CD4-positive, alpha-beta T cell treated with Interleukin-17A for 4 hours (primary cell): ENCODE measurements around the gene VPS50.

Experiments used
- DNase-seq: peaks from one replicate; pipeline ENCODE4 v3.0.0-alpha.2; 2020; ENCODE audit warnings: mixed read lengths

Gene VPS50, protein sequence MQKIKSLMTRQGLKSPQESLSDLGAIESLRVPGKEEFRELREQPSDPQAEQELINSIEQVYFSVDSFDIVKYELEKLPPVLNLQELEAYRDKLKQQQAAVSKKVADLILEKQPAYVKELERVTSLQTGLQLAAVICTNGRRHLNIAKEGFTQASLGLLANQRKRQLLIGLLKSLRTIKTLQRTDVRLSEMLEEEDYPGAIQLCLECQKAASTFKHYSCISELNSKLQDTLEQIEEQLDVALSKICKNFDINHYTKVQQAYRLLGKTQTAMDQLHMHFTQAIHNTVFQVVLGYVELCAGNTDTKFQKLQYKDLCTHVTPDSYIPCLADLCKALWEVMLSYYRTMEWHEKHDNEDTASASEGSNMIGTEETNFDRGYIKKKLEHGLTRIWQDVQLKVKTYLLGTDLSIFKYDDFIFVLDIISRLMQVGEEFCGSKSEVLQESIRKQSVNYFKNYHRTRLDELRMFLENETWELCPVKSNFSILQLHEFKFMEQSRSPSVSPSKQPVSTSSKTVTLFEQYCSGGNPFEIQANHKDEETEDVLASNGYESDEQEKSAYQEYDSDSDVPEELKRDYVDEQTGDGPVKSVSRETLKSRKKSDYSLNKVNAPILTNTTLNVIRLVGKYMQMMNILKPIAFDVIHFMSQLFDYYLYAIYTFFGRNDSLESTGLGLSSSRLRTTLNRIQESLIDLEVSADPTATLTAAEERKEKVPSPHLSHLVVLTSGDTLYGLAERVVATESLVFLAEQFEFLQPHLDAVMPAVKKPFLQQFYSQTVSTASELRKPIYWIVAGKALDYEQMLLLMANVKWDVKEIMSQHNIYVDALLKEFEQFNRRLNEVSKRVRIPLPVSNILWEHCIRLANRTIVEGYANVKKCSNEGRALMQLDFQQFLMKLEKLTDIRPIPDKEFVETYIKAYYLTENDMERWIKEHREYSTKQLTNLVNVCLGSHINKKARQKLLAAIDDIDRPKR

DNA sequence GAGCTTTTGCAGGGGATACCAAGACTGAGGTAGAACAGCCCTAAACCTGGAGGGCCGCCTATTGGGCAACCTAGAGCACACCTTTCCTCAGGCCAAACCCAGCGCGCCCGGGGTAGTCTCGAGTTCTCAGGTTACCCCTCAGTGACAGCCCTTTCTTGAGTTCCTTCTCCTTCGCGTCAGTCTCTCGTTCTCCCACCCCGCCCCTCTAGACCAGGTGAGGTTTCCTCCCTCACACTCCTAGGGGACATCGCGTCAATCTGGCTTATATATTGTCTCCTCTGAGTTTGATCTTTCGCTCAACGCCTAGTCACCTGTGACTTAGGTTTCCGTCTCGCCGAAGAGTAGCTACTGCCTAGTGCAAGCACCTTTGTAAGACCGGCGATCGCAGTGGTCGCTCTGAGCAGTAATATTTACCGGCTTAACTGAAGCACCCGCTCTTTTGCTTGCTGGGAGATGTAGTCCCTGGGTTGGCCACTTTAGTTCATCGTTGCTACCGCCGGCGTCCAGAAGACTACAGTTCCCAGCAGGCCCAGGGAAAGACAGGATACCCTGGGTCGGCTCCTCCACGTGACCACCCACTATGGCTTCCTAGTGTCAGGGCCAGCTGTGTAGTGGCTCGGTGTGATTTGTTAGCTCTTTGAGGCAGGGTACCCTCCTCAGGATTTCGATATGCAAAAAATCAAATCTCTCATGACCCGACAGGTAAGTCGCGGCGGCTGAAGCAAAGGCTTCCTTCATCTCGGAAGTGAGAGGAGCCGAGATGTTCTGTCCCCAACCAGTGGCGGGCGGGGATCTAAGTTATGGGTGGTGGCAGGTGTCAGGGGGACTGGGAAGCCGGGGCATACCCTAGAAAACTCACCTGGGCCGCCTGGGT lies at the start of gene VPS50:
Gene VPS50, plus strand, starts transcription at position 568 of the 874 bp plus-strand sequence. Its CDS starts 102 bp downstream, at position 670.
- DNase-seq = peak; percentile 90

DNA sequence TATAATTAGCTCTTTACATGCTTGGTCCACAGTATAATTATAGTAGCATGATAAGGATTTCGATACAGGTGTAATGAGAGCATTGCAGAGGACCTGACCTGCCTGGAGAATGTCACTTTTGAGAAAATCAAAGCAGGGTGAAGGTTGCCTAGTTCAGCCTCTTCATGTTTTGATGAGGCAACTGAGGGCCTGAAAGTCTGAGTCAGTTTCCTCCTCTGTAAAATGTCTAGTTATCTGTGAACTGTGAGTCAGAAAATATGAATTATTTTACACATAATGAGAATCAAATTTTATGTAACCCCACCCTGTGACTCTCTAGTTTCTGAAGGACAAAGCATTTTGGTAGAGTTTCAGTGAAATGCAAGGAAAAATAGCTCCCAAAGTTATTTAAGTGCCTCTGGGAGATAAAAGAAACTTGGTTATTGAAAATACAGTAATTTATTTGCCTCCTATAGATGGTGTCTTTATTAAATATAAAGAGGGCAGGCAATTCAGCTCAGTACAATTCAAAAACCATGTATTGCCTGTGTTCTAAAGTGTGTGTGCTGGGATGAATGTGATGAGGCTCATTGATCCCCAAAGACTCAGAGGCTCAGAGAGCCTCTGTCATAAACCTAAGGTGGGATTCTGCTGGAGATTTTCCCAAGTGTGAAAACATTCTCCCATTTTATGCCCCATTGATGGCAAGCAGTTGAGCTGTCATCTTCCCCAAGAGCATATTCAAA lies 46.7 kb upstream of the VPS50 start:
- no peak for DNase-seq

DNA sequence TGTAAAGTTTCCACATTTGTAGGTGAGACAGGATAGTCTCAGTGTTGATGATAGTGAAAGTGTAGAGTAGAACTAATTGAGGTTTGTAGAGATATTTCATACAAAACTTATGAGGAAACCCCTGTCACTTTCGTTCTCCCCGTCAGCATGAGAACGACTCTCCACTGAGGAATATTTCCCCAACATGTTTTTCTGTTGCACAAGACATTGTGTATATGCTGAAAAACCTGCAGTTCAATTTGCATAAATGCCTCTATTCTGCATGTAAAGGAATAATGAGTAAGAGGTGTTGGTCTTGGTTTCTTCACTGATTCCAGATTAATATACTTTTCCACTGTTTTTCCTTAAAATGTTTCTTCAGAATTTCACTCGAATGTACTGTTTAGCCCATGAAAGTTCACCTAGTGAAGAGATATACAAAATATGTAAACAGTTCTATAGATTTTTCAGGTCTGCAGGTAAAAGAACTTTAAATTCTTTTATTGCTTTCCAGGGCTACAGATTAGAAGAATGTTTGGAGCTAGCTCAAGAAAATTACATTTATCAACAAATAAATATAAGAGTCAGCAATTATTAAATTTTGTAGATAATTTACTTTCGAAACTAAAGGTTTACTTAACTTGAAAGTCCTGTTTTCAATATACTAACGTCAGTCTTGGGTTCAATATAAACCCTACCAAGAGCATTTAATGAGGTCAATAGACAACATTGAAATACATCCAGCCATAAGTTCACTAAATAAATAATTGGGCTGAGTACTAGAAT lies 43.1 kb upstream of the VPS50 start:
- no peak for DNase-seq

DNA sequence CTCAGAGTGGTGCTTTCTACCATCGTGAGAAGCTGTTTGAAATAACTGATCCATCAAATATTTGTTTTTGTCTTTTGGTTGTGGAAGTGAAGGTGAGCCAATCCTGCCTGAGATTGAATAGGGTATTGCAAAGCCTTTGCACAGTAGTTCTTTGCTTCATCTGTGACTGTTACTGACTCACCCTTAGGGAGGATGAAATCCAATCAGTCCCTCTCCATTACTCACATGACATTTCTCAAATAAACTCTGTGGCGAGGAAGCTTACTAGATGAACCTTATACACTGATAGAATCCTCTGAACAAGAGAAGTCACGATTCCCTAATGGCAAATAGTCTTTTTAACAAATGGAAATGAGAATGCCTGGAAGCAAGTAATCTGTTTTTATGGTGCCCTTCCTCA lies 37.8 kb upstream of the VPS50 start:
- DNase-seq = no peak

DNA sequence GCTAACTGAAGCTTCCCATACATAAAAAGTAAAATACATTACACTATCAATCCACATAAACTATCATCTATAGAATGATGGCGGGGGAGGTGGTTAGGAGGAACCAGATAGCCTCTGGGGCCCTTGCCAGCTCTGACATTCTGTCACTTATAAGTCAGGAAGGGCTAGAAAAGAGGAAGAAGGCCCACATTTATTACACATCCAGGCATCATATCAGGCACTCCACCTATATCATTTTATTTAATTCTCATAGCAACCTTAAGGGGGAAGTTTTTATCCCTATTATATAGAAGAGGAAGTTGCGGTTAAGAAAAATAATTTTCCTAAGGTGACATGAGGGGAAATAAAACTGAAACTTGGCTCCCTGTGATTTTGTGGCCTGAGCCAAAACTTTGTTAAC lies 35.8 kb upstream of the VPS50 start:
- DNase-seq = no peak

DNA sequence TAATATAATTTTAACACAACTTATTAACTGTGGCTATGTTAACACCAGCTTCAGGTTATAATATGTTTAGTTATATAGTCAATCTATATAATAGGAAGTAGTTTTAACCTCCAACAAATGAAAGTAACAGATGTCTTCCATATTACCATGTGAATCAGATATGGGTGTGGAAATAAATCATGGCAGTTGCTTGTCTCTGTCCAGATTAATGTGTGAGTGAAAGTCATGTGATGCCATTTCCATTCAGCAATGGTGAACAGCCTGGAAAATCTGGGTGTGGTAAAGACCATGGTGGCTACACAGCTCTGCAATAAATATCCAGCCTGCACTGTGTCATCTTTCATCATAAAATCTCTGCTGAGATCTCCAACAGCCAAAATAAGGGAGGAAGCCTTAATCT lies 33.7 kb upstream of the VPS50 start:
- DNase-seq = no peak

DNA sequence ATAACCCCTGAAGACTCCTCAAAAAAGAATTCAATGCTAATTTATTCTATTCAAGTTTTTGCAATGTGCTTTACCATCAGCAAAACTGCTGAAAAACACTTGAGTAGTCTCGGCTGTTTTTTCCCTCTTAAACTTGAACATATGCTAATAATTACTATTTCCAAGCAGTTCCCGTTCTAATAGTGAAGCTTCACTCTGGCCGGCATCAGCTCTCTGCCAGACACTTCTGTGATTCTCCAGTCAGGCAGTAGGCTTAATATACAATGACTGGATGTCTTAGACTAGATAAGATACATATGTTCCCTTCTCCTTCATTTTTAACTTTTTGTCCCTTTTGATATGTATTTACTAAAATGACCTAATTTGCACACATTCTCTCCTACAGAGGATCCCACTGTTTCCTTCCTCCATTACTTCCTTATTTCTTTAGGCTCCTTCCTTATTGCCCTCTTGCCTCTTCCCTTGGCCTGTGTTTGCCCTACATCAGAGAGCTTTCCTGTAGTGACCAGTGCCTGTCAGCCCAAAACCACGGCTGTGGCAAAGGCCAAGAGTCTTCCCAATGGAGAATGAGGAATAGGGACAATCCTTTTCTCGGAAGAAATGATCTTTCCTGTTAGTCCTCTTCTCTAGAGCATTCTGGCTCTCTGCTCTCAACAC lies 29.4 kb upstream of the VPS50 start:
- DNase-seq = no peak

DNA sequence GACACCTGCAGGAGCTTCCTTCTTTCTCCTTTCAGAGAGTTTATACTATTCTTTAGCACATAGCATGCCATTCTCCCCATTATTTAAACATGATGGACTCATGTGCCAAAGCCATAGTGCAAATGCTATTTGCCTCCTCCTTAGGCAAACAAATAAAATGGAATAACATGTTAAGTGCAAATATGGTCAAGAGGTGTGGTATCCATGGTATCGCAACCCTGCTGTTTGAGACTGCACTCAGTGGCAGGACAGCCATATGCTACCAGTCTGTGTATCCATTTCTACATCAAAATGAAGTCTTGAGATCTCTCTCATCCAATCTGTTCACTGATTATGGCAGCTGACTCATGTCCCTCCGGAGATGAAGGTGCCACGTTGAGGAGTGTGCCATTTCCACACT lies 28.7 kb upstream of the VPS50 start:
- DNase-seq = no peak

DNA sequence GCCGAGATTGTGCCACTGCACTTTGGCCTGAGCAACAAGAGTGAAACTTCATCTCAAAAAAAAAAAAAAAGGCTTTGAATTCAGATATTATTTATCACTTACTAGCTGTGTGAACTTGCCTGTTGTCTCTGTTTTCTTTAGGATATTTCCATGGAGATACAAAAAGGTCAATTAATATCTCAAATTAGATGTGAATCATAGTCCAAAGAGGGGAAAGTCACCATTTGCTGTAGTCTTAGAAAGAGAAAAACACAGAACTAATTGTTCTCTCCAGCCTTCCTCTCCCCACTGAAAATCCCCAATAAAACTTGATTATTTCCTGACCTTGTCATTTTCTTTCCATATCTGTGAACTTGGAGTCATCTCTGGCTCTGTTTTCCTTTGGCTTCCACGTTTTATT lies 27.1 kb upstream of the VPS50 start:
- DNase-seq = no peak

DNA sequence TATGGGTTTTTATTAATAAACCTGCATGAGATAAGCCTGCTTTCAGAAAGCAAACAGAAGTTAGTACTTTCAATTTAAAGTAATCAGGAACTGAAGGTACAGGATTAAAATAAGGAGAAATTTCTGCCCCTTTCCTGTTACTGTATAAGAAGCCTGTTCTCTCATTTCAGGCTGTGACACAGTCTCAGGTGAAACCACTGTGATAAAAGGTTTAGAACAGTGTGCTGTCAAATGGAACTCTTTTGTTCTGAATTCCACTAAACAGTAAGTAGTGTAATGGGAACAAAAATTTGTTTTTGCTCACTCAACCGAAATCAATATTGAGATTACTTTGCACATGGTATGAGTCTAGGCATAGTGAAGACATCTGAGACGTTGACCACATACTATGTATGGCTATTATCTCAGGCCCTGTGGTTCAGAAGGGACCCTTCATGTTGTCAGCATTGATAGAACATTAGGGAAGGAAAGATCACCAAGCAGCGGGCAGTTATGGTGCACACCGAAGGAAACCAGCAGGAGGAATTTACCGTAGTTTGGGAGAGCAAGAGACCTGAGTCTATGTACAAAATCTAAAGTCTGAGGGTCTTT lies 20.8 kb upstream of the VPS50 start:
- no peak for DNase-seq

DNA sequence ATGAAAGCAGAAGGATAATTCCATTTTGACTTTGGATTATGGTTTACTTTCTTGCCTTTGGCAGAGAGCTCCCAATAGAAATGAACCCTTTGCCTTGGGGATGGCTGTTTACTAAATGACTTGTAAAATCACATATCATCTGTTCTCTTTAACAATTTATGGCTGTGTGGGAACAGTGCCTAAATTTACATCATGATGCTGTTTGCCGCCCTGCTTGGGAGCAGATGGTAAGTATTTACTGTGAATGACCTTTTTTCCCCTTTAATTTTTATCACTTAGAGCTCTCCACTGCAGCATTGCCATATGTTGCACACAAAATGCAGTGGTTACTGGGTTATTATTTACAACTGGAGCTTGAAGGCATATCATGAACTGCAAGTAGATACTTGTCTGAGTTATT lies 19.3 kb upstream of the VPS50 start:
- no peak for DNase-seq

DNA sequence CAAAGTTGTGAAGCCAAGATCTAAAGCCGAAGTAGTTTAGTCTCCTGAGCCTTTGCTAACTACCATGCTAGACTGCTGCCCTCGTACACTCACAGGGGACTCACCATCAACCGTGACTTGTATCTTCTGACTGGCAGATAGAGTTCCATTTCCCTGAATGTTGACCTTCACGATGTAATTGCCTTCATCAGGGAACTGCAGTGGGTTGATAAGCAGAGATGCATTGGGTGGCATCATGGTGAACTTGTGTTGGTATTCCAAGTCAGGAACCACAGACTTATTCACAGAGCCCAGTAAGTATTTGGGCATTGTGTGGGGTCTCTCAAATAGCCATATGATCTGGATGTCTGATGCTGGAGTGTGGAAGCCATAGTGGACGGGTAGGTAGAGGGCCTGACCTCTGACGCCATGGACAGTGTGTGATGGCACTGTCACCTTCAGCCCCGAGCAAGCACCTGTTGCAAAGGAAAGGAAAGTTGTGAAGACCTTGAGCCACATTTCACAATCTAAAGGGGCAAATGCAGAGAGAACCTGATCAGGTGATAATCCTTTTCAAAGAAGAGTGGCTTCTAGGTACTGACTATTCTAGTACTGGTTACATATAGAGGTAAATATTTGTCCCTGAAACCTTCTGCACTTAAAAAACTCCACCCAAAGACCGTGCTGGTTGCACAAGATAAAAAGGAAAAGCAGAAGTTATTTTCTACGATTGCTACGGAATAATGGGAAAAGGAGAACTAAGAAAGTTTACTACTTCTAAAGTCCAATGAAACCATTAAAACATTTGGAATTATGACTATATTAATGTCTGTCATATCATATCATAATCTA lies 13.0 kb upstream of the VPS50 start:
- DNase-seq = no peak

DNA sequence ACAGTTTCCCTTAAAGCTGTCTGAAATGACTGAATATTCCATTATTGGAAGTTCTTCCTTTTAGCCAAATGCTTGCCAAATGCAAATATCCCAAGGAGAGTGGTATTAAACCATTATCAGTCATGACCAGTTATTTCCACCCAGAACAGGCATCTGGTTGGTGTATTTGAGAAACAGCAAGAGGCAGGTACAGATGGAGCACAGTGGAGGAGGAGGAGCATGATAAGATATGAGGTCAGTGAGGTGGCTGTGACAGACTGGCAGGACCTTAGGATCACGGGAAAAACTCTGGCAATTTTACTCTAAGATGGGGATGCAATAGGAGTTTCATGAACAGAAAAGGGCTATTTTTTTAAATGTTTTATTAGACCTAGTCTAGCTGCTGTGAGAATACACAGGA lies 12.3 kb upstream of the VPS50 start:
- no peak for DNase-seq

DNA sequence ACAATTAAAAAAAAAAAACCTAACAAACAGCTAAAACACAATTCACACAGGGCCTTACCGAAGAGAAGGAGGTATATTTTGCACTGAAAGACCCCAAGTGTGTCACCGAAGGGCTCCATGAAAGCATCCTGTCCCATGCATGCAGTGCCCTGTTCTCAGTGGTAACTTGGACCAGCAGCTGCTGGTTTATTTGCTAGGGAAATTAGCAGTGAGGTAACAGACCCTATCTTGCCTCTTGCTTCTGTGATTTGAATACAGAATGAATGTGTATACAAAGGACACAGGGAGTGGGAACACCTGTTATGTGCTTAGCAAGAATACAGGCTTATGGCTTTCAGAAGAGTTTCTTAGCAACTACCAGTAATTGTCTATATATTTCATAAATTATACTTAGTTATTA lies 5.9 kb upstream of the VPS50 start, which contains the start of gene HEPACAM2:
Gene HEPACAM2, minus strand, starts transcription at position 160 of the 400 bp plus-strand sequence.
- DNase-seq = no peak

DNA sequence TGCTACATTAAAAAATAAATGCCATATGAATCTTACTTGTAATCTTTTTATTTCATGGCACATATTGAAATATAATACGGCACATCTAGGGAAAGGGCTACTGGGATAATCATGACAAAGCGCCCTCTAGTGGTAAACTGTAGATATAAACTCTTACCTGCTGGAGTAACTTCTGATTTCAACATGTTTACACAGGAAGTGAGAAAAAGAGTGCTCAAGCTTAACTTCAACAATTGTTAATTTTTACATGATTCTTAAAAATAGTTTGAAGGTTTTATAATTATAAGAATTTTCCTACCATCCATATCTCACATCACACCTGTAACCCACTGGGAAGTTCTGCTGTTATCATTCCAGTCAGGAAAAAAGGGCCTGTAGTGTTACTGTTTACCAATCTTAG lies 3.9 kb upstream of the VPS50 start:
- DNase-seq = peak; percentile 16

DNA sequence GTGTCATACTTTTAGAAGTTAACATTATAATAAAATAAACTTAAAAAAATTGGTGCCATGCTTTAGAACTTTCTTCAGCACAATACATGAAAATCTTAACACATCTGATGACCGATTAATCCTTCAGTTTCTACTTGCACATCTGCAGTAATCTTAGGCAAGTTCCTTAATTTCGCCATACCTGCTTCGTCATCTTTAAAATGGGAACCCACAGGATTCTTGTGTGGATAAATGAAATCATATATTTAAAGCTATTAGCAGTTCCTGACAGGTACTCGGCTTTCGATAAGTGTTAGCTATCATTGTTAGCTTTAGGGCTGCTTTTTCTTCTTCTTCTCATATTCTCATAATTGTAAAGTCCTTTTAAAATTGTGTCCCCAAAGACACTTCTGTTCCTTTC lies 907 bp upstream of the VPS50 start:
- DNase-seq = no peak

DNA sequence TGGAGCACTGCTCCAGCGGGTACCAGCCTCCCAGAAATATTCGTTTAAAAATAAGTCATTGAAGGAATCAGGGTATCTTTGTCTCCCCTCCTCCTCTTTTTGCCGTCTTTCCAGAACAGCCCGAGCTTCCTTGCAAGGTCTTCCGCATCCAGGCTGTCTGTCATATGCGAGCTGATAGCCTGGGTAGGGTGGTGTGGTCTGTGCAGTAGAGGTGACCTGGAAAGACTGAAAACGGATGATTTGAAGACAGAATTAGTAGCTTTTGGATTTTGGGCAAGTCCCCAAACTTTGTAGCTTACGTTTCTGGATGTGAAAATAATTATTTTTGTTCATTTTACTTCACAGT lies 480 bp downstream of the VPS50 start:
- DNase-seq = no peak

DNA sequence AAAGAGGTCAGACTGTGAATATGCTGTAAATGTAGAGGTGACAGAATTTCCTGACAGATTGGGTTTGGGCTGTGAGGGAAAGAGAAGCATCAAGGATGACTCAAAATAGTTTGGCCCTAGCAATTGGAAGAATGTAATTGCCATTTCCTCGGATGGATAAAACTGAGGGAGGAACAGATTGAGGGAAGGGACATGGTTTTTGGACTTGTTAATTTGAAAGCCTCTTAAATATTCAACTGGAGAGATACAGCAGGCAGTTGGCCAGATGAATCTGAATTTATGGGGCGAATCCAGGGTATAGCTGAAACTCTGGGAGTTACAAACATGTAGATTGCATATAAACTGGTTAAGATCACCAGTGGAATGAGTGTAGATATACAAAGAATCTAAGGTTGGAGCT lies 3.4 kb downstream of the VPS50 start:
- DNase-seq = no peak

DNA sequence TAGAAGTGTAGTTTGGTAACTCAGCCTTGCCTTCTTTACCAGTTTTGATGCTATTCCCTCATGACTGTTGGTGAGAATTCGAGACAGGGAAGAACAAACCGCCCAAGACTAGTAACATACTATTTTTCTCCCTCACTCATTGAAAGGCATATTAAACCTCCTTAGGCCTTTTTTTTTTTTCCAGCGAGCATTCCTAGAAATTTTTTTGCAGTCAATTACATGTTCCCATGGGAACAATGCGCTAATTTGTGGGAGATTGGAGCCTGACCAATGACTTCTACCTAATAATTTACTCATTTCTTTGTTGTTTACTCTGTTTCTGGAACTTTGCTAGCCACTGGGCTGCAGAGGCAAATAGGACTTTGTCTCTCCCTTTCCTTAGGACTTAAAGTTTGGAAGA lies 6.0 kb downstream of the VPS50 start:
- DNase-seq = no peak

DNA sequence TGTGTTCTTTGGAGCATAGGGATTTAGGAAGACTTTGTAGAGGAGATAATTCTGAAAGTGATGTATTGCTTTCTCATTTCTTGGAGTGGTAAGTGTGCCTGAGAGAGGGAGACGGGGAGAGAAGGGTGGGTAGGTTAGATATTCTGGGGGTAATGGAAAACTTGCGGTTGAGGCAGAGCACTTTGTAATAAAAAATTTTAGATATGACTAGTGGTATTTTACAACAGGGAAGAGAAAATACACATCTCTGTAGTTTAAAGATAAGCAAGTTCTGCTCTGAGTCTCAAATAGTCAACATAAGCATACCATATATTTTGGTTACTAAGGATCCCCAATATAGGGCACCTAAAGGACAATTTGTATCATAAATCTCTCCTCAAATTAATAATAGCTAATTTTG lies 6.6 kb downstream of the VPS50 start:
- DNase-seq = no peak
